ENCODE data around the gene WDR36. TPM values are rescaled to one million over a fixed set of nuclear protein-coding genes. Genes with fewer than 3 reads are reported as not detected.

The WDR36 gene
- total RNA-seq, 2 experiments from 2014 or later = 65.1 to 65.6 TPM

DNA sequence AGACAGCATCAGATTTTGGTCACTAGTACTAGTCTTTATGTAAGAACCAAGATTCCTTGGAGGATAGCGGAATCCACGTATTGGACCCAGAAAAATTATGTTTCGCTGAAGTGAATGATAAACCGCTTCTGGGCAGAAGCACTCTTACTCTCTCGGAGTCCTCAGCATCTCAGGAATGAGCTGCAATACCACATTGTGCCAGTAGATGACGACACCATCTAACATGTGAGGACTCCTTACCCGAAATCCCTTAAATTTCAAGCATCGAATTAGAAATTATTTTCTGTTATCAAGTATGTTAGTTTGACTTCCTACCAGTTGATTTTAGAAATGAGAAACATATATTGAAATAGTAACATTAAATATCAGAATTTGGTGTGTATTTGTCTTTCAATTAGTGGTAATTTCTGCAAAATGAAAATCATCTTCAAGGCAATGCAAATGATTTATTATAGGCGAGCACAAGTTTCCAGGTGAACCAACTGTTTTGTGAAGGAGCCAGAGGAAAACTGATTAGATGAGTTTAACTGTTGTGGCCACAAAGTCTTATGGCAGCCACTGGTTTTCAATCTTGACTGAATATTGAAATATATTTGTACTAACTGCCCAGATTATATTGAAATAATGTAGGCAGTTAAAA lies 66.1 kb downstream of the WDR36 start:
- ATAC-seq (peak; percentile 84), DNase-seq (peak; percentile 90)
- H3K27me3 Mint-ChIP-seq = peaks cover 2% of the 10 kb centered on the region
- no peaks in the 10 kb centered on the region for H3K9me3 Mint-ChIP-seq
- ChIA-PET POLR2A (no interaction called here), CTCF (interaction anchor here (0.6 to 12.8 kb wide), 26 partner anchors 9 to 988 kb away, joined by 3 to 228 read pairs (median 4); no protein-coding TSS in a partner anchor)
- TF ChIP-seq, protein P1, sequence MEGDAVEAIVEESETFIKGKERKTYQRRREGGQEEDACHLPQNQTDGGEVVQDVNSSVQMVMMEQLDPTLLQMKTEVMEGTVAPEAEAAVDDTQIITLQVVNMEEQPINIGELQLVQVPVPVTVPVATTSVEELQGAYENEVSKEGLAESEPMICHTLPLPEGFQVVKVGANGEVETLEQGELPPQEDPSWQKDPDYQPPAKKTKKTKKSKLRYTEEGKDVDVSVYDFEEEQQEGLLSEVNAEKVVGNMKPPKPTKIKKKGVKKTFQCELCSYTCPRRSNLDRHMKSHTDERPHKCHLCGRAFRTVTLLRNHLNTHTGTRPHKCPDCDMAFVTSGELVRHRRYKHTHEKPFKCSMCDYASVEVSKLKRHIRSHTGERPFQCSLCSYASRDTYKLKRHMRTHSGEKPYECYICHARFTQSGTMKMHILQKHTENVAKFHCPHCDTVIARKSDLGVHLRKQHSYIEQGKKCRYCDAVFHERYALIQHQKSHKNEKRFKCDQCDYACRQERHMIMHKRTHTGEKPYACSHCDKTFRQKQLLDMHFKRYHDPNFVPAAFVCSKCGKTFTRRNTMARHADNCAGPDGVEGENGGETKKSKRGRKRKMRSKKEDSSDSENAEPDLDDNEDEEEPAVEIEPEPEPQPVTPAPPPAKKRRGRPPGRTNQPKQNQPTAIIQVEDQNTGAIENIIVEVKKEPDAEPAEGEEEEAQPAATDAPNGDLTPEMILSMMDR (IDR thresholded peaks at IDR 0.05) = peak; percentile 100
- H3K27ac Mint-ChIP-seq = no peak overlapping the region
- no peak overlapping the region for H3K4me3 Mint-ChIP-seq
- peaks cover 12% of the 10 kb centered on the region for H3K4me1 Mint-ChIP-seq (ENCODE audit: low read depth)
- intact Hi-C loops (cut with micrococcal nuclease) = loop anchor here (1.0 to 10.0 kb wide), 2 partner anchors 121 to 317 kb away; no protein-coding TSS in a partner anchor
- H3K36me3 Mint-ChIP-seq (ENCODE audit: low read depth) = no peaks in the 10 kb centered on the region

DNA sequence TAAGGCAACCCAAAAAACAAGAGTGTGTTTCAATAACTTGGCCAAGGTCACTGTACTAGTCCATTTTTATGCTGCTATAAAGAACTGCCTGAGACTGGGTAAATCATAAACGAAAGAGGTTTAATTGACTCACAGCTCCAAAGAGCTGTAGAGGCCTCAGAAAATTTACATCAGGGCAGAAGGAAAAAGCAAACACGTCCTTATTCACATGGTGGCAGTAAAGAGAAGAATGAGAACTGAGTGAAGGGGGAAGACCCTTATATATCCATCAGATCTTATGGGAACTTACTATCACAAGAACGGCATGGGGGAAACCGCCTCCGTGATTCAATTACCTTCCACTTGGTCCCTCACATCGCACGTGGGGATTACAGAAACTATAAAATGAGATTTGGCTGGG lies 67.7 kb downstream of the WDR36 start:
- ChIA-PET CTCF (interaction anchor here (1.0 to 12.8 kb wide), 12 partner anchors 10 to 371 kb away, joined by 3 to 228 read pairs (median 5); partner anchors contain the start of gene CAMK4), POLR2A (no interaction called here)
- intact Hi-C loops (cut with micrococcal nuclease) = loop anchor here (5.0 to 10.0 kb wide), 2 partner anchors 67 to 315 kb away; no protein-coding TSS in a partner anchor
- TF ChIP-seq, protein P1 (IDR thresholded peaks at IDR 0.05) = no peak
- DNase-seq (peak; percentile 7), ATAC-seq (peak; percentile 35)
- Mint-ChIP-seq H3K27me3 (peaks cover 2% of the 10 kb centered on the region), H3K27ac (no peak overlapping the region), H3K4me1 (ENCODE audit: low read depth) (peaks cover 17% of the 10 kb centered on the region), H3K36me3 (ENCODE audit: low read depth) (no peaks in the 10 kb centered on the region), H3K4me3 (no peak overlapping the region), H3K9me3 (no peaks in the 10 kb centered on the region)

DNA sequence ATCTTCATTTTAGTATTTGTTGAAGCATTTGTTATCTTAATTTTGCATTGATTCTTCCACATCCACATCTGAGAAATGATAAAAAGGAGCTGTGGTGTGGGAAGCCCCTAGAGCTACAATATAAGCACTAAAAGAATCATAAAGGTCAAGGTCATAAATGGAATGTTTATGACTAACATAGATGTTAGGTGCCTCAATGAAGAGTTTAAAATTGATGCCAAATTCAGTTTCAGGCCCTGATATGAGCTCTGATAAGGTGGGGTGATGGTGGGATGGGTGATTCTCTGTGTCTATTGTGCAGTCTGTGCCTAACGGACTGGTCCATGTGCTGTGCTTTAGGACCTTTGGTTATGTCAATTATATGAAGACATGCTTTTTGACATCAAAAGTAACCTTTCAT lies 70.9 kb downstream of the WDR36 start:
- POLR2A ChIA-PET = interaction anchor here (0.6 to 1.2 kb wide), 2 partner anchors 62 to 126 kb away, joined by 3 to 6 read pairs; partner anchors contain the start of gene CAMK4
- CTCF ChIA-PET = interaction anchor here (1.3 to 12.8 kb wide), 4 partner anchors 92 to 369 kb away, joined by 4 to 228 read pairs (median 6); no protein-coding TSS in a partner anchor
- DNase-seq (peak; percentile 5), ATAC-seq (peak; percentile 65)
- intact Hi-C loops (cut with micrococcal nuclease) = loop anchor here (5.0 kb wide), 1 partner anchor 64 kb away; no protein-coding TSS in a partner anchor
- H3K4me1 Mint-ChIP-seq (ENCODE audit: low read depth) = peaks cover 16% of the 10 kb centered on the region
- H3K27me3 Mint-ChIP-seq = no peaks in the 10 kb centered on the region
- peaks cover 2% of the 10 kb centered on the region for H3K9me3 Mint-ChIP-seq
- TF ChIP-seq, protein P1 (IDR thresholded peaks at IDR 0.05) = no peak
- H3K27ac Mint-ChIP-seq = no peak overlapping the region
- H3K36me3 Mint-ChIP-seq (ENCODE audit: low read depth) = no peaks in the 10 kb centered on the region
- H3K4me3 Mint-ChIP-seq = no peak overlapping the region

DNA sequence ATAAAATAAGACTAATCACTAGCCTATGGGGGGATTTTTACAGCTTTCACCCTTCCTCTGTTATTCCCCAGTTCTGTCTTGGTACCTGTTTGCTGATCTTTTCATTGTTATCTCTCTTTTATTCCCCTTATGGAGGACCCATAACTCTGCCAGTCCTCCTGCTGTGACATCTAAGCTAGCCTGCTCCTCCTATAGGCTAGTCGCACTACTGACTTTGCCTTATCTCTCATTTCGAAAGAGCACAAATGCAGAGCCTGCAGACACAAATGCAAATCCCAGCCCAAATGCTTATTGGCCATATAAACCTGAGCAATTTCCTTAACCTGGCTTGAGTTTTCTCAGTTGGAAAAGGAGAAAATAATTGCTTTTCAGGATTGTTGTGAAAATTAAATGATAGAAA lies 72.9 kb downstream of the WDR36 start:
- intact Hi-C loops (cut with micrococcal nuclease) = no loop called here
- no peak overlapping the region for H3K27ac Mint-ChIP-seq

More for the DNA sequence above, 72.9 kb downstream of the WDR36 start:
- Mint-ChIP-seq H3K27me3 (no peaks in the 10 kb centered on the region), H3K9me3 (peaks cover 2% of the 10 kb centered on the region), H3K4me3 (no peak overlapping the region), H3K4me1 (ENCODE audit: low read depth) (peaks cover 15% of the 10 kb centered on the region), H3K36me3 (ENCODE audit: low read depth) (no peaks in the 10 kb centered on the region)
- POLR2A ChIA-PET = no interaction called here
- DNase-seq (no peak), ATAC-seq (no peak)
- TF ChIP-seq, protein P1 (IDR thresholded peaks at IDR 0.05) = no peak
- CTCF ChIA-PET = interaction anchor here (1.5 to 12.8 kb wide), 2 partner anchors 114 to 386 kb away, joined by 3 to 228 read pairs; no protein-coding TSS in a partner anchor
